HepG2 (cell line): ENCODE measurements around the gene TMEM217. TPM values are rescaled to one million over a fixed set of nuclear protein-coding genes. Genes with fewer than 3 reads are reported as not detected.

Experiments
- ATAC-seq: fragments of 200-7000 bp; cut with Tn5 transposase; 3 replicates; pipeline ENCODE4 v1.9.1; 2020; ENCODE audit warnings: mild to moderate bottlenecking, moderate library complexity
- BruUV-seq: library from RNA; stranded (reverse); fragments of 400-500 nt; replicated peaks from 2 replicates; lab custom pipeline; 2021; lab: Mats Ljungman, UMichigan
- CTCF ChIA-PET: fragments of 300-600 bp; formaldehyde crosslinking; extraction: SDS; loops from one replicate; lab custom pipeline; 2021; ENCODE audit warnings: low total read pairs, inconsistent platforms, low intra/inter-chr PET ratio; lab: Yijun Ruan, JAX
- POLR2A ChIA-PET: fragments of 350-600 bp; sonication (Branson Sonifier 250); formaldehyde crosslinking; loops from one replicate; lab custom pipeline; 2020; ENCODE audit warnings: antibody characterized with exemption, inconsistent platforms; lab: Yijun Ruan, JAX
- DNase-seq: peaks from one replicate; pipeline ENCODE4 v3.0.0-alpha.2; 2015; ENCODE audit warnings: low spot score
- FAIRE-seq: peaks from 3 replicates; lab custom pipeline; 2011; peaks lifted over from hg19 to GRCh38; lab: Jason Lieb, UNC
- H2AFZ ChIP-seq: one replicate; pipeline ENCODE4 v1.6.1; 2011; ENCODE audit warnings: low read length, inconsistent platforms
- H3K27ac ChIP-seq: fragments of 300-600 bp; 3 replicates; pipeline ENCODE4 v1.8.0; 2011; ENCODE audit warnings: mixed run types, mild to moderate bottlenecking, mixed read lengths, low read length, inconsistent platforms; ENCODE audit not compliant: insufficient read depth; ENCODE audit errors: extremely low read length
- H3K27me3 ChIP-seq, 2 experiments: fragments of 200-600 bp in 1 of 2; 2 replicates in 1 of 2; 3 replicates in 1 of 2; pipeline versions ENCODE4 v1.6.0 to v1.8.0; 2011; ENCODE audit warnings: low read length in 2 of 2, mild to moderate bottlenecking in 2 of 2, moderate library complexity in 2 of 2, inconsistent platforms in 1 of 2; ENCODE audit not compliant: insufficient read depth in 2 of 2, control insufficient read depth in 1 of 2
- H3K36me3 ChIP-seq, 2 experiments: fragments of 200-600 bp in 1 of 2; replicated peaks in 1 of 2; 2 replicates in 1 of 2; 3 replicates in 1 of 2; pipeline versions ENCODE4 v1.5.1 to v1.8.0; 2011; ENCODE audit warnings: low read length in 2 of 2, inconsistent platforms in 1 of 2; ENCODE audit not compliant: insufficient read depth in 2 of 2, control insufficient read depth in 1 of 2
- H3K4me1 ChIP-seq: 2 replicates; pipeline ENCODE4 v1.5.1; 2012; ENCODE audit warnings: low read length, inconsistent platforms; ENCODE audit not compliant: insufficient read depth
- H3K4me2 ChIP-seq: 2 replicates; pipeline ENCODE4 v1.6.0; 2011; ENCODE audit warnings: low read depth, low read length, inconsistent platforms
- H3K4me3 ChIP-seq, 3 experiments: fragments of 200-600 bp in 1 of 3; sonication (generic), shearing (Covaris generic) in 1 of 3; replicated peaks in 1 of 3; 2 replicates each; pipeline ENCODE4 v1.5.1; 2011 to 2016; ENCODE audit warnings: low read length in 3 of 3, inconsistent platforms in 2 of 3, low read depth in 2 of 3, mild to moderate bottlenecking in 2 of 3, control low read depth in 1 of 3, mixed read lengths in 1 of 3; ENCODE audit not compliant: insufficient read depth in 1 of 3
- H3K79me2 ChIP-seq: one replicate; pipeline ENCODE4 v1.6.1; 2011; ENCODE audit warnings: low read length, inconsistent platforms; ENCODE audit not compliant: insufficient read depth
- H3K9ac ChIP-seq: 2 replicates; pipeline ENCODE4 v1.6.0; 2011; ENCODE audit warnings: mild to moderate bottlenecking, low read depth, low read length, inconsistent platforms; ENCODE audit not compliant: insufficient read depth
- H3K9me3 ChIP-seq: 2 replicates; pipeline ENCODE4 v1.5.1; 2012; ENCODE audit warnings: mild to moderate bottlenecking, low read length
- H4K20me1 ChIP-seq: 2 replicates; pipeline ENCODE4 v1.6.0; 2011; ENCODE audit warnings: inconsistent platforms, mild to moderate bottlenecking, low read length, moderate library complexity; ENCODE audit not compliant: insufficient read depth
- CREB1 ChIP-seq, 2 experiments: fragments of 450-650 bp in 1 of 2; IDR thresholded peaks; 2 replicates each; pipeline ENCODE4 v1.6.1; 2016 to 2017; ENCODE audit warnings: control low read depth in 1 of 2, mild to moderate bottlenecking in 1 of 2, missing compliant biosample characterization in 1 of 2, missing genetic modification characterization in 1 of 2
- PRDM15 ChIP-seq: sonication (generic); formaldehyde crosslinking; IDR thresholded peaks from 2 replicates; pipeline ENCODE4 v1.4.0; 2020; ENCODE audit warnings: missing genetic modification reagents
- RFX1 ChIP-seq: fragments of 450-650 bp; IDR thresholded peaks from 2 replicates; pipeline ENCODE4 v1.6.1; 2017
- SIX4 ChIP-seq: sonication (generic); formaldehyde crosslinking; IDR thresholded peaks from 2 replicates; pipeline ENCODE4 v1.4.0; 2020; ENCODE audit warnings: missing genetic modification reagents
- ZNF12 ChIP-seq: sonication (generic); formaldehyde crosslinking; IDR thresholded peaks from 2 replicates; pipeline ENCODE4 v1.5.0; 2020; ENCODE audit warnings: missing genetic modification reagents
- ZNF292 ChIP-seq: sonication (generic); formaldehyde crosslinking; IDR thresholded peaks from 2 replicates; pipeline ENCODE4 v1.8.1; 2022; ENCODE audit warnings: mild to moderate bottlenecking, low read depth, missing genetic modification reagents, borderline replicate concordance
- ZNF296 ChIP-seq: sonication (generic); formaldehyde crosslinking; conservative IDR thresholded peaks from 2 replicates; pipeline ENCODE4 v1.5.0; 2020; ENCODE audit warnings: mild to moderate bottlenecking, missing genetic modification reagents
- WGBS: methylation state at CpG from one replicate; pipeline ENCODE4 v1.1.6; 2017; ENCODE audit warnings: low lambda C conversion rate; 5-methylcytosine and 5-hydroxymethylcytosine counted together
- in situ Hi-C: cut with HindIII; loops from 2 replicates; pipeline ENCODE4 v1.10.0; 2017; ENCODE audit warnings: low pct_unique_long_range_greater_than_20kb; ENCODE audit not compliant: extremely low pct_ligation_motif_present
- intact Hi-C: fragments of 100-400 bp; cut with micrococcal nuclease; formaldehyde crosslinking; loops from one replicate; pipeline ENCODE4 v1.10.0; 2022; ENCODE audit not compliant: unreplicated experiment
- polyA plus RNA-seq, 8 experiments: library from polyadenylated mRNA; depleted of rRNA in 3 of 8; stranded (reverse) in 7 of 8; unstranded in 1 of 8; fragments of >200 nt; fragmentation: Illumina TruSeq in 4 of 8; extraction: Trizol in 4 of 8; gene quantifications; 2 replicates each; pipeline versions ENCODE4 v1.2.1 to v1.2.3, GENCODE V29; 2011 to 2016; ENCODE audit warnings: low read depth in 4 of 8, missing spikeins in 1 of 8, mixed read lengths in 1 of 8; ENCODE audit not compliant: insufficient read depth in 1 of 8
- total RNA-seq, 5 experiments: library from RNA; depleted of rRNA; stranded (reverse); fragments of >200 nt; fragmentation: Illumina TruSeq; extraction: Trizol; gene quantifications; 2 replicates each; pipeline ENCODE4 v1.2.3, GENCODE V29; 2016; ENCODE audit warnings: low read depth in 1 of 5
- TF ChIP-seq, protein P1 (sequence below): fragments of 450-650 bp; IDR thresholded peaks from 2 replicates; pipeline ENCODE4 v1.6.1; 2017; ENCODE audit warnings: mild to moderate bottlenecking

The TMEM217 gene
- total and polyA plus RNA-seq, 2 of the 13 experiments (the other 11 are each of a cell fraction or from before 2014, with no cell fraction given), result 2.3 to 3.4 TPM

- DNase-seq (no peak), FAIRE-seq (no peak), ATAC-seq (no peak)
- in situ Hi-C loops (no loop called here), intact Hi-C loops (no loop called here)
- CTCF ChIA-PET, result no interaction called here
- Histone ChIP-seq H2AFZ (no peak overlapping the region), H3K9ac (no peak overlapping the region), H4K20me1 (no peaks in the 10 kb centered on the region), H3K27me3 (no peaks in the 10 kb centered on the region), H3K4me3 (no peak overlapping the region), H3K4me1 (no peaks in the 10 kb centered on the region), H3K36me3 (peaks cover 40 to 74% of the 10 kb centered on the region in 2 experiments), H3K27ac (no peak overlapping the region), H3K9me3 (no peaks in the 10 kb centered on the region)
- POLR2A ChIA-PET, result no interaction called here
- BruUV-seq, result no TSS peak
- 93% methylated on average over 2 of the region's 2 CpGs for WGBS
- no peak for TF ChIP-seq PRDM15
- TF ChIP-seq, all 625 proteins: peak for 0
- no peaks in the 10 kb centered on the region for H3K79me2 ChIP-seq
- H3K4me2 ChIP-seq, result no peak overlapping the region
Measured at GRCh38 chr6:37282371-37282770, 24.4 kb upstream of the TMEM217 start.

DNA sequence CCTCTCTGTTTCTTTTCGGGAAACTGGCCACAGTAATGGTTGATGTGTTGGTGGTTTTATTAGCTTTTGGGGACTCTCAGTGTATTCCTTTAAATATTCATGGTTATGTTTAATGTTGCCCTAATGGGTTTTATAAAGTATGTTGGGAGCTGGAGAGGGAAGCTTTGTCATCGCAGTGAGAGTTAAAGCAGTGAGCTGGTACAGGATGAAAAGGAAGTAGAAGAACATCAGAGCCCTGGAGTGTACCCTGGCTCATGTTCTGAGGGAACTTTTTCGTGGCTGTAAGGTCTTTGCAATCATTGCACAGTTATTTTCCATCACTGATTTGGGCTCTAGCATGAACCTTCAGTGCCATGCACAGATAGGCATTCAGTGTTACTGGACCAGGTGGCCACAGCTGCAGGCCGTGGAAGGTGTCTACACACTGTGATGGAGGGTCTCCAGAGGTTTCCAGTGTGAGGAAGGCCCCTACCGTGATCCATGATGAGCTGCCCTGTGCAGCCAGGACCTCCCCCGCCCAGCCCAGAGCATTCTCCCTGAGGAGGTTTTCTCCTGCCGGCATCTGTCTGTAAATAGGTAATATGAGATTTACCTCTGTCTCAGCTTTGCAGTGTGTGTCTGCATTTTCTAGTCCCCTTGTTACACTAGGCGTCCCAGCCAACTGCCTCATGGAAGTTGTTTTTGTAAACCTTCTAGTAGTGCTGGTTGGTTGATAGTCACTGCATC, 22.4 kb upstream of the TMEM217 start:
- no peaks in the 10 kb centered on the region for H3K9me3 ChIP-seq
- no peak overlapping the region for H3K27ac ChIP-seq
- no peaks in the 10 kb centered on the region for H3K4me1 ChIP-seq
- no peaks in the 10 kb centered on the region for H4K20me1 ChIP-seq
- H3K4me2 ChIP-seq, result no peak overlapping the region
- H3K27me3 ChIP-seq, result no peaks in the 10 kb centered on the region
- POLR2A ChIA-PET, result no interaction called here
- H3K36me3 ChIP-seq, result peaks cover 35 to 62% of the 10 kb centered on the region in 2 experiments
- intact Hi-C loops, result no loop called here
- DNase-seq, result no peak
- H3K9ac ChIP-seq, result no peak overlapping the region
- no peak for ATAC-seq
- no peak overlapping the region for H3K4me3 ChIP-seq
- FAIRE-seq, result no peak
- WGBS, result 95% methylated on average over 6 of the region's 8 CpGs
- in situ Hi-C loops, result no loop called here
- peaks cover 8% of the 10 kb centered on the region for H3K79me2 ChIP-seq
- no TSS peak for BruUV-seq
- CTCF ChIA-PET, result no interaction called here
- H2AFZ ChIP-seq, result no peak overlapping the region
- no peak for TF ChIP-seq SIX4
- TF ChIP-seq ZNF12 (CRISPR knock-in tag), result no peak
- no peak for TF ChIP-seq CREB1 (IDR thresholded peaks at IDR 0.05)
- TF ChIP-seq CREB1 (CRISPR knock-in tag; IDR thresholded peaks at IDR 0.05), result no peak
- TF ChIP-seq, protein P1, sequence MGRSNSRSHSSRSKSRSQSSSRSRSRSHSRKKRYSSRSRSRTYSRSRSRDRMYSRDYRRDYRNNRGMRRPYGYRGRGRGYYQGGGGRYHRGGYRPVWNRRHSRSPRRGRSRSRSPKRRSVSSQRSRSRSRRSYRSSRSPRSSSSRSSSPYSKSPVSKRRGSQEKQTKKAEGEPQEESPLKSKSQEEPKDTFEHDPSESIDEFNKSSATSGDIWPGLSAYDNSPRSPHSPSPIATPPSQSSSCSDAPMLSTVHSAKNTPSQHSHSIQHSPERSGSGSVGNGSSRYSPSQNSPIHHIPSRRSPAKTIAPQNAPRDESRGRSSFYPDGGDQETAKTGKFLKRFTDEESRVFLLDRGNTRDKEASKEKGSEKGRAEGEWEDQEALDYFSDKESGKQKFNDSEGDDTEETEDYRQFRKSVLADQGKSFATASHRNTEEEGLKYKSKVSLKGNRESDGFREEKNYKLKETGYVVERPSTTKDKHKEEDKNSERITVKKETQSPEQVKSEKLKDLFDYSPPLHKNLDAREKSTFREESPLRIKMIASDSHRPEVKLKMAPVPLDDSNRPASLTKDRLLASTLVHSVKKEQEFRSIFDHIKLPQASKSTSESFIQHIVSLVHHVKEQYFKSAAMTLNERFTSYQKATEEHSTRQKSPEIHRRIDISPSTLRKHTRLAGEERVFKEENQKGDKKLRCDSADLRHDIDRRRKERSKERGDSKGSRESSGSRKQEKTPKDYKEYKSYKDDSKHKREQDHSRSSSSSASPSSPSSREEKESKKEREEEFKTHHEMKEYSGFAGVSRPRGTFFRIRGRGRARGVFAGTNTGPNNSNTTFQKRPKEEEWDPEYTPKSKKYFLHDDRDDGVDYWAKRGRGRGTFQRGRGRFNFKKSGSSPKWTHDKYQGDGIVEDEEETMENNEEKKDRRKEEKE, result no peak
- TF ChIP-seq RFX1, result no peak
- no peak for TF ChIP-seq ZNF292
- no peak for TF ChIP-seq ZNF296 (CRISPR knock-in tag)
